GM12891 (cell line): ENCODE measurements around the gene ARG2.

Experiments
- POLR2A ChIP-seq: IDR thresholded peaks from 2 replicates; pipeline ENCODE4 v1.6.1; 2011; ENCODE audit warnings: low read depth, low read length, control low read depth
- POLR2AphosphoS5 ChIP-seq: IDR thresholded peaks from 2 replicates; pipeline ENCODE4 v1.6.1; 2011; ENCODE audit warnings: low read depth, low read length, control low read depth
- SPI1 ChIP-seq: IDR thresholded peaks from 2 replicates; pipeline ENCODE4 v1.6.1; 2011; ENCODE audit warnings: low read depth, low read length, control low read depth
- TAF1 ChIP-seq: IDR thresholded peaks from 2 replicates; pipeline ENCODE4 v1.6.1; 2011; ENCODE audit warnings: low read depth, low read length, control low read depth

- TF ChIP-seq POLR2A (no peak), POLR2AphosphoS5 (no peak), SPI1 (no peak), TAF1 (no peak)
These were observed 18.9 kb downstream of the ARG2 start for GRCh38 chr14:67638642-67639041.
